HT1080 (cell line): Measurements from ENCODE around the gene PCNX1. TPM values are rescaled to one million over a fixed set of nuclear protein-coding genes. Genes with fewer than 3 reads are reported as not detected.
"Not testable (repeated sequence)": the region's sequence is repeated elsewhere in the genome, so short reads cannot be mapped to it uniquely, and the experiment has no call there.

Source experiments
- DNase-seq: peaks from one replicate; pipeline ENCODE4 v3.0.0-alpha.2; 2015; ENCODE audit warnings: low read depth
- total RNA-seq: library from RNA; depleted of rRNA; stranded (reverse); fragments of >200 nt; shearing (Covaris generic); gene quantifications from 2 replicates; pipeline ENCODE4 v1.2.3, GENCODE V29; 2014

Gene PCNX1
- total RNA-seq, 1 experiment from 2014 or later: 27.7 TPM

DNA sequence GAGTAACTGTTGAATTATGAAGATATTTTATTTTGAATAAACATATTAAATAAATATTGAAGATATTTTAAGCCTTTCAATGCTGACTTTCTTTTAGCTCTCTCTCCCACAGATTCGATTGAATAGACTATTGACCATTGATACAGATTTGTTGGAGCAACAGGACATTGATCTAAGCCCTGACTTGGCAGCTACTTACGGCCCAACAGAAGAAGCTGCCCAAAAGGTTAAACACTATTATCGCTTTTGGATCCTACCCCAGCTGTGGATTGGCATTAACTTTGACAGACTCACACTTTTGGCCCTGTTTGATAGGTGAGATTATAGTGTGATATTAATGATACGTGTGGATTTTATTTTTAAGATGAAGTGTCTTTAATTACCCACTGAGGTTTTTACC lies 105.6 kb downstream of the PCNX1 start:
- no peak for DNase-seq

DNA sequence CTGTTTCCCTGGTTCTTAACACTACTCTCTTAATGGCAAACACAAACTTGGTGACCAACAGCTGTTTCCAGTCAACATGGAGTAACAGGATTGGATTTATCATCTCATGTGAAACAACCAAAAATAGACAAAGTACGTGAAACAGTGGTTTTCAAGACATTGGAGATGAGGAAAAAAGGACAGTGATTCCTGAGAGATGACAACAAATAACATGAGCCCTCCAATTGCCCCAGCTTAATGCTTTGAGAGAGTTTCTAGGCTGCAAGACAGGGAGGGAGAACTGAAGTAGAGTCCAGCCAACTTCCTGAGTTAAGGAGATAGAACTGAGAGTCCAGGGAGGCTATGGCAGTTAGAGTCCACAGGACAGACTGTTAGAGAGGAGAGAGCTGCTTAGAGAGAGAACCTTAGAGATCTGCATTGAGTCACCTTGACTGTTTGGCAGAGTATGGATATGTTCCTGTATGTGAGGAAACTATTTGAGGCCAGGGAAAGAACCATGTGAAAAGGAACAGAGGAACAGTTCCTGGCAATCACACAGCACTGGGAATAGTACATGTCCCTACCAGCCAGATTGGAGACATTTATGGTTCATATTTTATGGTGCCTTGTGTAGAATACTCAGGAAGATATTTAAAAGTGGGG lies 106.4 kb downstream of the PCNX1 start:
- no peak for DNase-seq

DNA sequence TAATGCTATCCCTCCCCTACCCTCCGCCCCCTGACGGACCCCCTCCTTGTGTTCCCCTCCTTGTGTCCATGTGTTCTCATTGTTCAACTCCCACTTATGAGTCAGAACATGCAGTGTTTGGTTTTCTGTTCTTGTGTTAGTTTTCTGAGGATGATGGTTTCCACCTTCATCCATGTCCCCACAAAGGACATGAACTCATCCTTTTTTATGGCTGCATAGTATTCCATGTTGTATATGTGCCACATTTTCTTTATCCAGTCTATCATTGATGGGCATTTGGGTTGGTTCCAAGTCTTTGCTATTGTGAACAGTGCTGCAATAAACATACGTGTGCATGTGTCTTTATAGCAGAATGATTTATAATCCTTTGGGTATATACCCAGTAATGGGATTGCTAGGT lies 112.7 kb downstream of the PCNX1 start:
- DNase-seq: not testable (repeated sequence)

DNA sequence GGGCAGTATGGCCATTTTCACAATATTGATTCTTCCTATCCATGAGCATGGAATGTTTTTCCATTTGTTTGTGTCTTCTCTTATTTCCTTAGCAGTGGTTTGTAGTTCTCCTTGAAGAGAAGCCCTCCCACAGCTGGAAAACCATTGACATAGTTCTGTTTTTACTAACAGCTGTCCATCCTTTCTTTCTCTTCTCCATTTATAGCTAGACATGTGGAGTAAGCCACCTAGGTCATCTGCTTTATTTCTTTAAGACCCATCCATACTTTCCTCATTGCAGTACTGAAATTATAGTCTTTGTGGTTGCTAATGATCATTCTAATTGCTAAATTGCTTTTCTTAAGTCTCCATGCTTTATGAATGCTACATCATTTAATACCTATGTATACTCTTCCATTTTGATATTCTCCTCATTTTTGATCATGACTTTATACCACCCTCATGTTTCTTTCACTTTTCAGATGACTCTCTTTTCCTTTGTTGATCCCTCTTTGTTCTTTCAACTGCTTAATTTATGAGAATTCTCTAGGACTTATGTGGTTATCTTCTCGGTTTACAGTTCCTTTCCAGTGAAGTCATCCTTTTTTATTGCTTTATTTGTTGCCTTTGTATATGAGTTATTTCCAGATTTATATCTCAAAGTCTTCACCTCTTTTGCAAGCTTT lies 114.2 kb downstream of the PCNX1 start:
- DNase-seq: peak; percentile 73

DNA sequence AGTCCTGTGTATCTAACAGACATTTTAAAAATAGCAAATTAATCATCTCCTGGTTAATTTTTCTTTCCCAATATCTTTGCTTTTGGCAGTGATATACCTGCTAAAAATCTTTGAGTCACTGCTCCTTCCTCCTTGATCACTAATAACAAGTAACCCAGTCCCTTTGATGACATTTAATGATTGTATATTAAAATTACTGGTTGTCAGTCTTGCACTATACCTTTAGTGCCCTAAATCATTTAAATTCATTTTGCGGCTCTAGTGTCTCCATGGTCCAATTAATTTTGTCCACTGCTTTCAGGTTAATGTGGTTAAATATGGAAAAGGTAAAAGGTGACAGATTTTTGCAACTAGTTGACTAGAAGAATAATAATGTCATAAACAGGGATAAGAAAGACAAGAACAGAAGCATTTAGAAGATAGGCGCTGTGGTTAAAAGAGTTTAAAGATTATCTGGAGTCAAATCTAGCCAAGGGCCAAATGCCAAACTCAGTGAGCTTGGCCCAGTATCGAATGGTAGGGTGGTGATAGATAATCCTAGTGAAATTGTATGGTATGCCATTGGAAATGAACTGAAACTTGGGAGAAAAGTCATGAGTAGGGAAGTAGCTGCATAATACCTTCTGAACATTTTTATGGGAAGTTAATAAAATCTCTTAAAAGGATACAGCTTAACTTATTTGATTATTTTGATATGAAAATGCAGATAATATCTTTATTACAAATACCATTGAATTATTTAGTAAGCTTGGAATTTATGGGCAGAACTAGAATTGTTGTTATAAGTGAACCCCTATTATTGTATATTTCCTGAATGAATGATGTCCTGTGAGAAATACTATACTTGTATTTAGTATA lies 115.0 kb downstream of the PCNX1 start:
- DNase-seq: no peak

DNA sequence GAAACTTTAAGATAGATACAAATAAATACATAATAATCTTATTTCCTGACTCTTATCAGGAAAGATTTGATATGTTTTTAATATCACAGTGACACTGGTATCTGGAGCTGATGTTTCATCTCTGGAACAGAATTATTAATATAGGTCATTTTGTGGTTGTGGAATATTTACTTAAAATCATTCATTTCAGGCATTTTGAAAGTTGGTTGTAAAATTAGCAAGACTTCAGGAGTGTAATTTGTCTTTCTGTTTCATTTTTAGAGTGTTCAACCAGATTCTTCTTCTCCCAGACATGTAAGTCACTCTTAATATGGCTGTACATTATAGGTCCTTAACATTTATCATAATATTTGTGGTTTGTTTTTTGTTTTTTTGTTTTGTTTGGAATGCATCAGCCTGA lies 115.7 kb downstream of the PCNX1 start:
- no peak for DNase-seq

DNA sequence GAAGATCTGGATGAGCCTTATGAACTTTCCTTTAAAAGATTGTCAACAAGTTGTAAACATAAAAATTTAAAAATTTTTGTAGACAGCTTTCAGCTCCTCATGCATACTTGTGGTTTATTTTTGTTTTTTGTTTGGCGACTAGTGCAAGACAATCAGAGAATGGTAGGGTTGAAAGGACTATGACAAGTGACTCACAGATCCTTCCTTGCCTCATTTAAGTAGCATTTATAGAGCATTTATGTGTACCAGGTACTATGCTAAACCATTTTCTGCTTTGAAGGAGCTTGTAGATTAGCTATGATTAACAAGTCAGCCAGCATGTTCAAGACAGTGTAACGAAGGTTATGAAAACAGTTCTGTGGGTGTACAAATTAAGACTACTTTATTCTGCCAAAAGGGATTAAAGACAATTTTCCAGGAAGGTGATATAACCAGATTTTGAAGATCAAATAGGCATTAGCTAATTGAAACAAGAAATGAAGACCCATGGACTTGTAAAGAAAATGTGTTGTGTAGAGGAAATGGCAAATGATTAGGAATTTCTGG lies 122.0 kb downstream of the PCNX1 start:
- DNase-seq: no peak

DNA sequence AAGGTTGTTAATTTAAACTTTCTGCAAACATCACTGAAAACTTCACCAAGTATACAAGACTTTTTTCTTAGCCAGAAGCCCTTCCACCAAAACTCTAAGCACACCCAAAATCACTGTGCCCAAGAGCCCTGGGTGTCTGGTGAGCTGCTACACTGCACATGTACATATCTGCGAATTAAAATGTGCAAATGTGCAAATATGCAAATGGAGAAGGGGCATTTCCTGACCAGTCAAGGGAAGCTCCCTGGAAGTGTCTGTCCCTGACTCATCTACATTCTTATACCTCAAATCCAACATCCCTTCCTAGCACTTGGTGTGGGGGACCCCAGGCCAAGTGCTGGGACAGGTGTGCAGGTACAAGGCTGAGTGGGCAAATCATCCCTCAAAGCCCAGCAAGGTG lies 123.7 kb downstream of the PCNX1 start:
- DNase-seq: no peak

DNA sequence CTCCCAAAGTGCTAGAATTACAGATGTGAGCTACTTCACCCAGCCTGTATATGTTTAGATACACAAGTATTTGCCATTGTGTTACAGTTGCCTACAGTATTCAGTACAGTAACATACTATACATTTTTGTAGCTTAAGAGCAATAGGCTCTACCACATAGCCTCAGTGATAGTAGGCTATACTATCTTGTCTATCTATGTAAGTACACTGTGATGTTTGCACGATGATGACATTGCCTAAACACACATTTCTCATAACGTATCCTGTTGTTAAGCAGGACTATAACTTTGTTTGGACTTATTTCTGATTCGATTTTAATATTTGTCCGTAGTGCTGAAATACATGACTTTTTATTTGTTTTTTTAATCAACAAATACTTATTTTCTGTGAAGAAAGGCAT lies 129.2 kb downstream of the PCNX1 start:
- DNase-seq: no peak

DNA sequence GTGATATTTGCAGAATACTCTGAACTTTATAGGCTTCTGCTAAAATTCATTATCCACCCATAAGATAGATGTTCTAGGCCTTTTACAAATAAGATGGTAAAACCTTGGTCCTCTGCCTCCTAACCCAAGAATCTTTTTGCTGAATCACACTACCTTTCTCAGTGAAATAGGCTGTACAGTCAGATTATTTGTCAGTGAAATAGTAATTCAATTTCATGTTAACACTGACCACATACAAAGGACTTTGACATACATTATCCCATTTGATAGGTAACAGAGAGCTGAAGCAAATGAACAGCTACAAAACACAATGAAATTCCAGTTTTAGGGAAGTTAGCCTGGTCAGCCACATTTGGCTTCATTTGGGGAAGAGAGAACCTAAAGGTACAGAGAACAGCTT lies 141.1 kb downstream of the PCNX1 start:
- DNase-seq: no peak

DNA sequence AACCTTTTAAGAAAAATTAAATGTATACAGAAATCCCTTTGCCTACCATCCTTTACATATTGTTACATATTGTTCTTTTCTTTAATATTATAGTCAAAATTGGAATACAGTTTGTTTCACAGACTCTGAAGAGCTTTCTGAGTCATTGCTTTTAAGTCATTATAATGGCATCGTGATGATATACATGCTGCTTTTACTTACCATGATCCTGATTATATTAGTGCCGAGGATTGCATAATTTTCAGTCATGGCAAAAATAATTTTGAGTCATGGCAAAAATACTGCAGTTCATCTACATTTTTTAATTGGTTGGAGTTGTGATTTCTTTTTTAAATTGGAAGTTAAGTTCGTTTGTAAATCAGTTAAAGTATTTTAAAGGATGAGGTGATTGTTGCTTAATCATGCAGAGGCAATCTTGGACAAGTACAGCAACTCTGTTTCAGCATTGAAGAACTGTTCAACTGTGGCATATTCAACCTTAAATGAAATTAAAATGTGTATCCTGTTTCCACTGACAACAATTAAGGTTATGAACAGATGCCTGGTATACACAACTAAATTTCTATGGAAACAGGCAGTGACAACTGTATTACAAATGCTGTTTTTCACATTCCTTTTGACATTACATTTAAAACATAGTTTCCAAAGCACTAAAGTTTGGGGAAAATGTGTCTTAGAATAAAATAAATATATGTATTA lies 142.3 kb downstream of the PCNX1 start:
- no peak for DNase-seq

DNA sequence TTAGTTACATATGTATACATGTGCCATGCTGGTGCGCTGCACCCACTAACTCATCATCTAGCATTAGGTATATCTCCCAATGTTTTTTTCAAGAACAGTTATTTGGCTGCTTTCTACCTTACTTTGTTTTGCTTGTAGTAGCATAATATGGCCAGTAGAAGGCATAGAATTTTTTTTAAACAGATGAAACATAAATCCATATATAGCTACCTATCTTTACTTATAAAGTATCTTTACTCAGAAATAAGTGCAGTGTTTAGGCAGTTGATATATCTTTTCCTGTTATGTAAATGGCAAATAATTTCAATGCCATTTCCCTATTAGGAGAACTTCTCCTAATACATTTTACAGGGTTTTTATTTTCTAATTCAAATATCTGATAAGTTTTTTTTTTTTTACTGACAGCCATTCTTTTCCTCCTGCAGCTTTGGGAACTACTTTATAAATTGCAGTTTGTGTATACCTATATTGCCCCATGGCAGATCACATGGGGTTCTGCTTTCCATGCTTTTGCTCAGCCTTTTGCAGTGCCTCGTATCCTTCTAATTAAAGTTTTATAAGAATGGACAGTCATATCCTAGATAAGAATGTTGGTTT lies 143.1 kb downstream of the PCNX1 start:
- DNase-seq: peak; percentile 7

DNA sequence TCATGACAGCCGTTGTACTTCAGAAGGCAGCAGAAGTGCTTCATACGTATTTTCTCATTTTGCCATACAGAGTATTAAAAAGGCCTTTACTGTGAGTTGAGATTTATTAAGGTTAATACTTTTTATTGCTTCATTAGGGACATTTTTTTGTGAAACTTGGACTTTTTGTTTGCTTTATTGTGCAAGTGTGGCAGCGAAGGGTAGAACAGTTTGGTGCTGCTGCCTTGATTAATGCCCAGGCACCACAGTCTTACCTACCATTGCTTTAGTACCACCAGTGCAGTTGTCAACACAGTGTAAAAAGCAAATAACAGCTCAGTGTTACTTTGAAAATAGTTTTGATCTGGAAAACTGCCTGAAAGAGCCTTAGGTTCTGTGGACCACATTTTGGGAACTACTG lies 147.4 kb downstream of the PCNX1 start:
- DNase-seq: no peak

DNA sequence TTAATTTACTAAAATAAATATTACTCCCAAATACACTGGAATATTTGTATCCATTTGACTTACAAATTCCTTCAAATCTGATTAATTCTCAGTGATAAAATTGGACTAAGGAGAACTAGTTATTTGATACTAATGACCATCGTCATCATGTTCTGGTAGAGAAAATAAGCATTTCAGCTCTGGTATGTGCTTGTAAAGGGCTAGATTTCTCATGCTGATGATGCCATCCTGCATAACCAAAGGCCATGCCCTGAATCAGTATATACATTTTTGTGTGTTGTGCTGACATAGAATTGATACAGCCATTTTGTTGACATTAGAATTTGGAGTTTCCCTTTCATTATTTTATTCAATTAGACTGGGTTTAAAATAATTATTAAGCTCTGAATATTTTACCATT lies 148.9 kb downstream of the PCNX1 start:
- no peak for DNase-seq

DNA sequence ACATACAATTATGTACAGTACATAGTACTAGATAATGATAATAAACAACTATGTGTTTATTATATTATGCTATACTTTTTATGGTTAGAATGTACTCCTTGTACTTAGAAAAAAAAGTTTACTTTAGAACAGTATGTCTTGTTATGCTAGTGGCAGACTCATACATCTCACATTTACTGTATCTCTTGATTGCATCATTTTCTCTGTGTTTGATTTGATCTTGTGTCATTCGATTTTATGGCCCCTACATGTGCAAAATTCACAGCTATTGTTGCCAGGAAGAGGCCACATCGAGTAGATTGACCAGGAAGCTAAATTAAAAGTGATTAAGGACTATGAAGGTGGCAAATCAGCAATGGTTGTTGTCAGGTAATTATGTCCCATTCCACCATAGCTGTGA lies 153.0 kb downstream of the PCNX1 start:
- DNase-seq: no peak

DNA sequence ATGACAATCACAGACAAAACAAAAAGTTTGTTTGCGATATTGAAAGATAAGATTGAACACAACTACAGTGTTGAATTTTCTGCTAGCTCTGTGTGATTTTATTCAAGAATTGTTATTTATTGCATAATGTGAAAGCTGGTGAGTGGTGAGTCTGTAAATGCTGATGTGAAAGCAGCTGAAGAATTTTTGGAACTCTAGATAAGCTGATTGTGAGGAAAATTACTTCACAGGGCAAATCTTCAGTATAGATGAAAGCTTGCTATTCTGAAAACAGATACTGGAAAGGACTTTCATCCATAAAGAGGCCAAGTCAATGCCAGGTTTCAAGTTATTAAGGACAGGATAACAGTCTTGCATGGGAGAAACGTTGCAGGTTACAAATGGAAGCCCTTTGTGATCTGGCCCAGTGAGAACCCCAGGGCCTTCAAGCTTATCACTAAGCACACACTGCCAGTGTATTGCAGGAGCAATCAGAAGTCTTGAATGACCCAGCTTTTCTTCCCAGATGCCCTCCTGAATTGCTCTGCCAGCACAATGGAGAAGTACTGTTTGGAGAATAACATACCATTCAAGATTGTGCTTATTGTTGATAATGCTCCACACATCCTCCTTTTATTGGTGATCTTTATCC lies 153.7 kb downstream of the PCNX1 start:
- no peak for DNase-seq

DNA sequence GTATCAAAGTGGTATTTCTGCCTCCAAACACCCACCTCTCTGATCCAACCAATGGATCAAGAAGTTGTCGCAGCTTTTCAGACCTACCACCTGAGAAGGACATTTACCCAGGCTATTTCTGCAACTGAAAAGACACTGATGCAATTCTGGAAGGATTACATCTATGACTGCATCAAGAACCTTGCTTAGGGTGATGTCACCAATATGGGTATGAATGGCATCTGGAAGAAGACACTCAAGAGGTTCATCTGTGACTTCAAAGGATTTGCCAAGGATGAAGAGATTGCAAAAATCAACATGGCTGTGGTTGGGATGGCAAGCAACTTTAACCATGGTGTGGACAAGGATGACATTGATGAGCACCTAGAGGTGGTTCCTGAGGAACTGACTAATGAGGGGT lies 154.2 kb downstream of the PCNX1 start:
- DNase-seq: no peak

DNA sequence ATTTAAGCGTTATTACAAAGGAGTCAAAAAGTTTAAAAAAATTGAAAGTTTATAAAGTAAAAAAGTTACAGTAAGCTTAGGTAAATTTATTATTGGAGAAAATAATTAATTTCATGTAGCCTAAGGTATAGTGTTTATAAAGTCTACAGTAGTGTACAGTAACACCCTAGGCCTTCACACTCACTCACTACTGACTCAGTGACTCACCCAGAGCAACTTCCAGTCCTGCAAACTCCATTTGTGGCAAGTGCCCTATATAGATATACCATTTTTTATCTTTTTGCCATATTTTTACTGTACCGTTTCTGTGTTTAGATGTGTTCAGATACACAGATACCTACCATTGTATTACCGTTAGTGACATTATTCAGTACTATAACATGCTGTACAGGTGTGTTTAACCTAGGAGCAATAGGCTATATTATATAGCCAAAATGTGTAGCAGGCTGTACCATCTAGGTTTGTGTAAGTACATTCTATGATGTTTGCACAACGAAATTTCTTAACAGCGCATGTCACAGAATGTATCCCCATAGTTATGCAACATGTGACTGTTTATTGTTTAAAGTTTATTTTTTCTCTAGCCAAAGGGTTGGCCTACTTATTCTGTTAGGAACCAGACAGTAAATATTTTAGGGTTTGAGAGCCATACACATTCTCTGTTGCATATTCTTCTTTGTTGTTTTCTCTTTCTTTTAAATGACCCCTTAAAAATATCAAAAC lies 155.5 kb downstream of the PCNX1 start:
- peak; percentile 19 for DNase-seq

DNA sequence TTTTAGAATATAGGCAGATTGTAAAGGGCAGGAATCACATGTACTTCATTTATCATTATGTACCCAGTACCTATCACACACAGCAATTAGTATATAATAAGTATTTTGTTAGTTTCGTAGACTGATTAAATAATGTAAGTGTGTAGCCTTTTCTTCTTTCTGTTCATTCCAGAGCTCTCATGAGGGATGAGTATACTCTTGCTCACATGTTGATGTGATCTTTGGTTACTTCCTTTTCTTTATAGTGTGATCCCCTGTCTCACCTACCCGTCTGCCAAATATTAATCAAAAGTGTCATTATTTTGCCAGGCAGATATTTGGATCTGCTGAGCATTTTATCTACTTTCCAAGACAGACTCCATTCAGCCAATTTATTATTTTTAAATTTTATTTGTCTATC lies 156.1 kb downstream of the PCNX1 start:
- DNase-seq: no peak

DNA sequence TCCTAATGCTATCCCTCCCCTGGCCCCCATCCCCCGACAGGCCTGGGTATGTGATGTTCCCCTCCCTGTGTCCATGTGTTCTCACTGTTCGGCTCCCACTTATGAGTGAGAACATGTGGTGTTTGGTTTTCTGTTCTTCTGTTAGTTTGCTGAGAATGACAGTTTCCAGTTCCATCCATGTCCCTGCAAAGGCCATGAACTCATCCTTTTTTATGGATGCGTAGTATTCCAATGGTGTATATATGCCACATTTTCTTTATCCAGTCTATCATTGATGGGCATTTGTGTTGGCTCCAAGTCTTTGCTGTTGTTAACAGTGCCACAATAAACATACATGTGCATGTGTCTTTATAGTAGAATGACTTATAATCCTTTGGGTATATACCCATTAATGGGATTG lies 157.5 kb downstream of the PCNX1 start:
- DNase-seq: not testable (repeated sequence)
